ENCODE measurements around the gene LHFPL2.

LHFPL2 gene

DNA sequence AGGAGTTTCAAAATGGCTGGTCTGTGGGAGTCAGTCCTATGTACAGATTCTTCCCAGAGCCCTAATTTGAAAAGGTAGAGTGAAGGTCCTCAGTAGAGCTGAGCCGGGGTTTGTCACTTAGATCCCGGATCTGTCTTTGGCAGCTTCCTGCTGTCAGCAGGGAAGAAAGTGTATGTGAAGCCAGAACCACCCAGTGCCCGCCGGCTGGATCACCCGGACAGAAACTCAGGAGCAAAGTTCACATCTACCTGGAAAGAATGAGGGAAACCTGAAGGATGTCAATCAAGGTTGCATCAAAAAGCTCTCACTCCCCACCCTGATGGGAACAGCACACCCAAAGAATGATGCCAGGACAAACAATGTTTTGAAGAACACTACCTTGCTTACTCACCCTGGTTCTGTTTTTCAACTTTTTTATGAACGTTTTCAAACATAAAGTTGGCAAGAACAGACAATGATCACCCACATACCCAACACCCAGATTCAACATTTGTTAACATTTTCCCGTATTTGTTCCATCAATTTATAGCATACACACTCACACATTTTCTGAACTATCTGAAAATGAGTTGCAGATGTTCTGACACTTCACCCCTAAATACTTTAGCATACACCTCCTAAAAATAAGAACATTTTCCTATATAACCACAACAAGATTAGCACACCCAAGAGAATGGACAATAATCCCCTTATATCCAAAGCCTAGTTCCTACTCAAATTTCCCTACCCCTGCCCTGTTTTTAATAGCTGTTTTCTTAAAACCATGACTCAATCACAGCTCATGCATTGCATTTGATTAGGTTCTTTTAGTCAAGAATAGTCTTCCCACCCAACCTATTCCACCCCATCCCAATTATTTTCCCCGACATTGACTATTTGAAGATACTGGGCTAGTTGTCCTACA is 133.9 kb downstream of the LHFPL2 start:
- POLR2A ChIA-PET, result no interaction called here
- no peak for DNase-seq (ENCODE audit: extremely low spot score)
- TF ChIP-seq HDGF (IDR thresholded peaks at IDR 0.05; ENCODE audit: borderline replicate concordance) (no peak), ELF4 (IDR thresholded peaks at IDR 0.05) (no peak), SP1 (IDR thresholded peaks at IDR 0.05) (no peak), BHLHE40 (IDR thresholded peaks at IDR 0.05; ENCODE audit: borderline replicate concordance) (no peak), CTBP1 (IDR thresholded peaks at IDR 0.05; ENCODE audit: borderline replicate concordance) (no peak), FOXA1 (IDR thresholded peaks at IDR 0.05) (no peak), PKNOX1 (IDR thresholded peaks at IDR 0.05) (no peak), FOXK2 (IDR thresholded peaks at IDR 0.05) (no peak), L3MBTL2 (conservative IDR thresholded peaks at IDR 0.05) (no peak), LEF1 (IDR thresholded peaks at IDR 0.05; ENCODE audit: borderline replicate concordance) (no peak), ZNF384 (IDR thresholded peaks at IDR 0.05) (no peak), ARNT (IDR thresholded peaks at IDR 0.05) (no peak), TARDBP (IDR thresholded peaks at IDR 0.05) (no peak), NFRKB (IDR thresholded peaks at IDR 0.05) (no peak), FOXM1 (IDR thresholded peaks at IDR 0.05; ENCODE audit: borderline replicate concordance) (no peak), SUZ12 (IDR thresholded peaks at IDR 0.05) (no peak)
- CTCF ChIA-PET, result no interaction called here

GRCh38 chr5:78513441-78513840 is 135.1 kb downstream of the LHFPL2 start:
- no peak for DNase-seq (ENCODE audit: extremely low spot score)
- TF ChIP-seq TARDBP (IDR thresholded peaks at IDR 0.05) (no peak), FOXA1 (IDR thresholded peaks at IDR 0.05) (no peak), FOXM1 (IDR thresholded peaks at IDR 0.05; ENCODE audit: borderline replicate concordance) (no peak), SP1 (IDR thresholded peaks at IDR 0.05) (no peak), ZNF384 (IDR thresholded peaks at IDR 0.05) (no peak), L3MBTL2 (conservative IDR thresholded peaks at IDR 0.05) (no peak), NFRKB (IDR thresholded peaks at IDR 0.05) (no peak), PKNOX1 (IDR thresholded peaks at IDR 0.05) (no peak), HDGF (IDR thresholded peaks at IDR 0.05; ENCODE audit: borderline replicate concordance) (no peak)
- POLR2A ChIA-PET, result no interaction called here
- CTCF ChIA-PET, result no interaction called here

- CTCF ChIA-PET, result interaction anchor here (0.7 kb wide), 1 partner anchor 15 kb away, joined by 3 read pairs; no protein-coding TSS in a partner anchor
- DNase-seq (ENCODE audit: extremely low spot score), result no peak
- no peak for TF ChIP-seq FOXK2 (IDR thresholded peaks at IDR 0.05)
- TF ChIP-seq CTBP1 (IDR thresholded peaks at IDR 0.05; ENCODE audit: borderline replicate concordance), result no peak
- TF ChIP-seq BHLHE40 (IDR thresholded peaks at IDR 0.05; ENCODE audit: borderline replicate concordance), result no peak
- no peak for TF ChIP-seq L3MBTL2 (conservative IDR thresholded peaks at IDR 0.05)
- TF ChIP-seq SUZ12 (IDR thresholded peaks at IDR 0.05), result no peak
- TF ChIP-seq FOXM1 (IDR thresholded peaks at IDR 0.05; ENCODE audit: borderline replicate concordance), result no peak
- no peak for TF ChIP-seq ARNT (IDR thresholded peaks at IDR 0.05)
- POLR2A ChIA-PET, result no interaction called here
Measured at GRCh38 chr5:78512435-78512834, 136.1 kb downstream of the LHFPL2 start.

- ChIA-PET POLR2A (no interaction called here), CTCF (interaction anchor here (0.6 to 0.8 kb wide), 3 partner anchors 14 to 306 kb away, joined by 3 read pairs; no protein-coding TSS in a partner anchor)
- DNase-seq (ENCODE audit: extremely low spot score), result no peak
- TF ChIP-seq SP1 (IDR thresholded peaks at IDR 0.05) (no peak), FOXM1 (IDR thresholded peaks at IDR 0.05; ENCODE audit: borderline replicate concordance) (no peak), PKNOX1 (IDR thresholded peaks at IDR 0.05) (no peak), TARDBP (IDR thresholded peaks at IDR 0.05) (no peak), NFRKB (IDR thresholded peaks at IDR 0.05) (no peak)
Measured at GRCh38 chr5:78511121-78511906, 137.3 kb downstream of the LHFPL2 start.

DNA sequence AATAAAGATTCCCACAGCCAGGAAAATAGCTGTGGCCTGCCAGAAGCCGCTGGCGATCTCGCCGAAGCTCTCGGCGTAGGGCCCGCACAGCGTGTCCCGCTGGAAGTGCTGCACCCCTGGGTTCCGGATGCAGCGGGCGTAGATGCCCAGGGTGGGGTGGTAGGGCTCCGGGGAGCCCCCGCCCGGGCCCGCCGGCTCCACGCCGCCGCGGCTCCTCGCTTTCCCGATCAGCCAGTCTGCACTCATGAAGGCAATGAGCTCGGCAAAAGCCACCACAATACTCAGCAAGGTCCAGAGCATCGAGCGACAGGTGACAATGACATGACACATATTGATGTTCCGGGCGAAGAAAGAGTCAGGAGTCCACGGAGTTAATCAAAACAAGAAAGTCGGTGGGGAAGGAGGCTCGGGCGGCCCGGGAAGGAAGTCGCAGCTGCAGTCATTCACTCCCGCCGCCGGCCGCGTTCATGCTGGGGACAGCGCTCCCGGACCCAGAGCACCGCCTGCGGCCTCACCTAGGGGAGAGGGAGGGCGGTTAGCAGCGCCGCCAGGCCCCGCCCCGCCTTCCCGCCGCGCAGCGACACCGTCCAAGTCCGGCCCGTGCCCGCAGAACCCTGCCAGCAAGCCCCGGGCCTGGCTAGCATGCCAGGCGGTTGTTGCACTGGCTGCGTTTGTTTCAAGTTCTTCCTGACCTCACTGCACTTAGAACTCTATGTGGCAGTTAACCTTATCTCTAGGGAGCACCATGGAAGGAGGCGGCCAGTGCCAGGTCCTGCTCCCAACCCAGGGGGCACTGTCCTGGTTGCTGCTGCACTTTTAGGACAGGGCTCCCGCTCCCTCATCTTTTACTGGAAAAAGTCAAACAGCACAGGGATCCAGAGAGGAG is 138.4 kb downstream of the LHFPL2 start:
- TF ChIP-seq NFRKB (IDR thresholded peaks at IDR 0.05), result no peak
- TF ChIP-seq ZNF384 (IDR thresholded peaks at IDR 0.05), result no peak
- no peak for TF ChIP-seq FOXK2 (IDR thresholded peaks at IDR 0.05)
- TF ChIP-seq SP1 (IDR thresholded peaks at IDR 0.05), result no peak
- no peak for TF ChIP-seq PKNOX1 (IDR thresholded peaks at IDR 0.05)
- TF ChIP-seq FOXM1 (IDR thresholded peaks at IDR 0.05; ENCODE audit: borderline replicate concordance), result no peak
- no peak for TF ChIP-seq FOXA1 (IDR thresholded peaks at IDR 0.05)
- no peak for TF ChIP-seq HDGF (IDR thresholded peaks at IDR 0.05; ENCODE audit: borderline replicate concordance)
- TF ChIP-seq LEF1 (IDR thresholded peaks at IDR 0.05; ENCODE audit: borderline replicate concordance), result no peak
- no peak for TF ChIP-seq TARDBP (IDR thresholded peaks at IDR 0.05)
- TF ChIP-seq SUZ12 (IDR thresholded peaks at IDR 0.05), result no peak
- no peak for TF ChIP-seq ELF4 (IDR thresholded peaks at IDR 0.05)
- no peak for TF ChIP-seq CTBP1 (IDR thresholded peaks at IDR 0.05; ENCODE audit: borderline replicate concordance)
- TF ChIP-seq ARNT (IDR thresholded peaks at IDR 0.05), result no peak
- no peak for TF ChIP-seq BHLHE40 (IDR thresholded peaks at IDR 0.05; ENCODE audit: borderline replicate concordance)
- no peak for TF ChIP-seq L3MBTL2 (conservative IDR thresholded peaks at IDR 0.05)
- ChIA-PET POLR2A (no interaction called here), CTCF (interaction anchor here (0.8 to 1.4 kb wide), 3 partner anchors 11 to 23 kb away, joined by 3 to 7 read pairs (median 6); no protein-coding TSS in a partner anchor)
- DNase-seq (ENCODE audit: extremely low spot score), result peak; percentile 45
